Nucleus accumbens (tissue), 56 donors: ENCODE data around the gene SH2D6.
"Not testable (repeated sequence)": the region's sequence is repeated elsewhere in the genome, so short reads cannot be mapped to it uniquely, and the experiment has no call there.

Source experiments
- DNase-seq, 56 donors: peaks; one replicate each; lab custom pipeline; 2025; lab: John Stamatoyannopoulos, UW

Gene SH2D6

GRCh38 chr2:85397925-85398331 is 20.6 kb upstream of the SH2D6 start:
- no peak for DNase-seq

DNA sequence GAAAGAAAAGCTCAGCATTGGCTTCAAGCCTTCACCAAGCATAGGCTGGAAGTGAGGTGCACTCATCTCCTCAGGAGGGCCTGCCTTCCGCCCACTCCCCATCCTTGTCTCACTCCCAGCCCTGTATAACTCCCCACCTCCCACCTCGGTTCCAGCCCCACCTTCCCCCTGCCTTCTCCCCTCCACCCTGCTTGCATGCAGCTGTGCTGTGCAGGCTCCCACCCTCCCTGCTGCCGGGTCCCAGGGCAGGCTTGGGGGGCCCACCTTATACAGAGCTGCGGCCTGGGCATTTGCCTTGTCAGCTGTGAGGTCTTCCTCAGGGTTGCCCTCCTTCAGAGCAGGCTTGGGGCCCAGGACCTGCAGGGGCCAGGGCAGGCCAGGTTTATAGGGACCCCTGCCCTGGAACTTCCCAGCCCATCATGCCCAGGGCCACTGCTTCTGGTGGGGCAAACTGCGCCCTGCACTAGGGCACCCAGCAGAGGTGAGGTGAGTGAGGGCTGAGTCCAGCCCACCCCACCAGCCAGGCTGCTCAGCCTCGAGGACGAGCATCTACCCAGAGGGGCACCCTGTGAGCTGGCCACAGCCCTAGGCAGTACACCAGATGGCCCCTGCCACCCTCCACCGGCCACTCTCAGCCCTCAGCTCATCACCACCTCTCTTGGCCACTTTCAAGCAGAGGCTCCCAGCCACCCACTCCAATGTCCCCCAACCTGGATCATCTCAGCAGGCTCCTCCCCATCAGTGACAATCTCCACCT is 19.9 kb upstream of the SH2D6 start:
- DNase-seq, result no peak

DNA sequence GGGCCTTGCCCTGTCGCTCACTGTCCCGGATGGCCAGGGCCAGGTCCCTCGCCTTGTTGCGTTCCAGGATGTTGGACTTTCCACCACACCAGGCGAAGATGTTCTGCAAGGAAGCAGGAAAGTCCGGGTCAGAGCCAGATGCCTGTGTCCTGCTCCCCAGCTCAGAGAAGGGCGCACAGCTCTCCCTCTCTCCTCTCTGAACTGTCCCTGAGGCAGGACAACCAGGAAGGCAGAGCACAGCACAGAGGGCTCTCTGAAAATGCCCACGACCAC is 19.4 kb upstream of the SH2D6 start:
- DNase-seq, result no peak

- no peak for DNase-seq
These were observed 18.5 kb upstream of the SH2D6 start for GRCh38 chr2:85400023-85400422.

- DNase-seq, result peak in 4 of 56 donors; percentile 16 to 38 (median 18)
These were observed 17.7 kb upstream of the SH2D6 start for GRCh38 chr2:85400541-85401463.

GRCh38 chr2:85401464-85401805 is 17.1 kb upstream of the SH2D6 start:
- no peak for DNase-seq

DNA sequence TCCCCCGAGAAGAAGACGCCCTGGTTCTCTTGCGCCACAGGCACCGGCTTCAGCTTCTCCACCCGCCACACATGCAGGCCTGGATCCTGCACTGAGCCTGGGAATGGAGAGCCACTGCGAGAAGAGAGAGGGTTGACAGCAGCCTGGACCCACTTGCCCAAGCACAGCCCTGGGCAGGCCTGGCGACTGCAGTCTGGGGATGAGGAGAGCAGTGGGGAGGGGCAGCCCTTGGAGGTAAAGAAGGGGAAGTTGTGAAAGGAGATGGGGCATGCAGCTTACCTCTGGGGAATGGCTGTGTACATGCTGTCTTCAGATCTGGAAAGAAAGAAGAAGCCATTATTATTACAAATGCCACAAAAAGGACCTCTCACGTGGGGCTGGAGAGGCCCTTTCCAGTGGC is 16.7 kb upstream of the SH2D6 start:
- DNase-seq, result no peak

DNA sequence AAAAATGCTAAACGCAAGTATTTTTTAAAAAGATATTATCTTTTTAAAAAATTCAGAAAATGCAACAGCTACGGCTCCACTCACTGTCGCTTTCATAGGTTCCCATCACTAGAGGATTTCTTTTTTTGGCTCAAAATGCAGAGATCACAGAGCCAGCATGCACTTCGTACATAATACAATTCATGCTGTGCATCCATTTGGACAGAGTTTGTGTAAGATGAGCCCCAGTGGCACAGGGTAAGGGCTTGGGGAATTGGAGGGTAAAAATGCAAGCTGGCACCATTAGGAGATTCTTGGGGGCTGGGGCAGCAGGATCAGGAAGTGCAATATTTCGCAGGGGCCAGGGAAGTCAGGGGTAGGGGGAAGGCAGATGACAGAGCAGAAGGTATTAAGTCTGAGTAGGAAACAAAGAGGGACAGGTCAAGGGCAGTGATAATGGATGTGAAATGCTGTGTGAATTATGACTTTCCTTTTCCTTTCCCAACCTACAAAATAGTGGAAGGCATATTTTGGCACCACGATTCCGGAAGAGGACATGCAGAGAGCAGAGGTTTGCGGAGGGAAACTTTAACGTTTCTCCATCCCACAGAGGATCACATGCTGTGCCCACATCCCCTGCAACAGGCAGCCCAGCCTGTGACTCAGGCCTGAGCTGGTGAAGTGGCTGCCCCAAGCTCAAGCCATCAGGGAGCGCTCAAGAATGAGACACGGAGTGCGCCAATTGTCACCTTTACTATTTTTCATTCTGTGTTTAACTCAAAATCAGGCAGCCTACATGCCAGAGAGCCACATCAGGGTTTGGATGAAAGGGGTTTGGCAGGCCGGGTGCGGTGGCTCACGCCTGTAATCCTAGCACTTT is 13.1 kb upstream of the SH2D6 start:
- DNase-seq, result peak in 5 of 56 donors; percentile 11 to 52 (median 33)

DNA sequence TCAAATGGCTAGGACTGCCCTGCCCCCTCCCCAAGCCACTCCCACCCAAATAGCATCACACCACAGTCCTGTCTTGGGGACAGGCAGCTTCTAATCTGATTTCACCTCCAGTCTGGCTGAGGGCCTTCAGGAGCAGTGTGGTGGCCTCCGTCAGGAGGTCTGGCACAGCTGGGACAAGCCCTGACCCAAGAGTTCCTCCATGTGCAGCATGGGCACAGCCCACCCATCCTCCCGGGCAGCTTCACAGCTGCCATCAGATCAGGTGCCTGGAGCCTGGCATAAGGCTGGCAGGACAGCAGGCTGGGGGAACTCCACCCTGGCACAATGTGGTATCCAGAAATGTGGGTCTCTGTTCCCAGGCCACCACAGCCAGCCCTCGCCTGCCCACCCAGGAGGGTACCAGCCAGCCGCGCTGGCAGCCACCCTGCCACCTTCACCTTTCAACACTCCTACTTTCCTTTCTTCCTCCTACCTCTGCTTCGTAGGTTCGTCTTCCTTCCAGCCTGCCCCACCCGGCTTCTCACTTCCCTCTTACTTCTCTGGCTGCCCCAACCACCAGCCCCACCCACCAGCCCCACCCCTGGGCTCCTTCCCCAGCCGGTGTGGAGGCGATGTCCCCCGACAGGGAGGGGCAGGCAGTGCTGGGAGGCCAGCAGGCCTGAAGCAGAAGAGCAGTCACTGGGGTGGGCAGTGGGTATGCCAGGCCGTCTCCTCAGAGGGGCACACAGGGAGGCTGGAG is 8.5 kb upstream of the SH2D6 start, which contains the start of gene CAPG:
CAPG (minus strand) TSS at position 522 of the 739 bp plus-strand sequence. CDS start 8,221 bp downstream, outside the sequence.
- DNase-seq, result peak in 2 of 56 donors; percentile 39 to 48

DNA sequence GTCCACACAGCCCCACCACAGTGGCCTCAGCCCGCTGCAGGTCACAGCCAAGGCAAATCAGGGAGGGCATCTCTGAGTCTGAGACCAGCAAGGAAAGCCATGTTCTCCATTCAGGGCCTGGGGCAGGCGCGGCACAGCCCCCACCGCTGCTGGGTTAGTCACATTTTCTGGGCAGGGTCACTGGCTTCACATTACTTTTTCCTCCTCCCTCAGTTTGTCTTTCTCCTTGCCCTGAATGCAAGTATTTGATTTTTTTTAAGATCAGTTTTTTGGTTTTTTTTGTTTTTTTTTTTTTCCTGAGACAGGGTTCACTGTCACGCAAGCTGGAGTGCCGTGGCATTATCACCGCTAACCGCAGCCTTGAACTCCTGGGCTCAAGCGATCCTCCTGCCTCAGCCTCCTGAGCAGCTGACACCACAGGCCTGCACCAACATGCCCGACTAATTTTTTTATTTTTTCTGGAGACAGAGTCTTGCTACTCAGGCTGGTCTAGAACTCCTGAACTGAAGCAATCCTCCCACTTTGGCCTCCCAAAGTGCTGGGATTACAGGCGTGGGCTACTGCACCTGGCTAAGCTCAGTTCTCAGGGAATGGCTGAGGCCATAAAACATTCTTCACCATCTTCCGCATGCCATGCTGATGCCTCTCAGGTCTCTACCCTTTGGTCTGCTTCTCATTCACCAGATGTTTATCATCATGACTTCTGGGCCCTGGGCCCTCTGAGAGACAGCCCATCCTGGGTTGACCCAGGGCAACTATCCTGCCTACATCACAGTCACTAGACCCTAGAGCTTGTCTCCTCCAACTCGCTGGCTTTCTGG is 7.7 kb upstream of the SH2D6 start:
- no peak for DNase-seq

- DNase-seq, result no peak
These were observed 7.1 kb upstream of the SH2D6 start for GRCh38 chr2:85411405-85411748.

- DNase-seq, result peak in 2 of 56 donors; percentile 13 to 60
These were observed 4.7 kb upstream of the SH2D6 start for GRCh38 chr2:85413592-85414420.

DNA sequence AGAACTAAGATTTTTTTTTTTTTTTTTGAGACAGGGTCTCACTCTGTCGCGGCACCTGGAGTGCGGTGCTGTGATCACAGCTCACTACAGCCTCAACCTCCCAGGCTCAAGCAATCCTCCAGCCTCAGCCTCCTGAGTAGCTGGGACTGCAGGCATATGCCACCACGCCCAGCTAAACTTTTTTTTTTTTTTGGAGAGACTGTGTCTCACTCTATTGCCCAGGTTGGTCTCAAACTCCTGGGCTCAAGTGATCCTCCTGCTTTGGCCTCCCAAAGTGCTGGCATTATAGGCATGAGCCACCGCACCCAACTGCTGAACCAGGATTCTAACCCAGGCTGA is 4.1 kb upstream of the SH2D6 start:
- not testable (repeated sequence) for DNase-seq

DNA sequence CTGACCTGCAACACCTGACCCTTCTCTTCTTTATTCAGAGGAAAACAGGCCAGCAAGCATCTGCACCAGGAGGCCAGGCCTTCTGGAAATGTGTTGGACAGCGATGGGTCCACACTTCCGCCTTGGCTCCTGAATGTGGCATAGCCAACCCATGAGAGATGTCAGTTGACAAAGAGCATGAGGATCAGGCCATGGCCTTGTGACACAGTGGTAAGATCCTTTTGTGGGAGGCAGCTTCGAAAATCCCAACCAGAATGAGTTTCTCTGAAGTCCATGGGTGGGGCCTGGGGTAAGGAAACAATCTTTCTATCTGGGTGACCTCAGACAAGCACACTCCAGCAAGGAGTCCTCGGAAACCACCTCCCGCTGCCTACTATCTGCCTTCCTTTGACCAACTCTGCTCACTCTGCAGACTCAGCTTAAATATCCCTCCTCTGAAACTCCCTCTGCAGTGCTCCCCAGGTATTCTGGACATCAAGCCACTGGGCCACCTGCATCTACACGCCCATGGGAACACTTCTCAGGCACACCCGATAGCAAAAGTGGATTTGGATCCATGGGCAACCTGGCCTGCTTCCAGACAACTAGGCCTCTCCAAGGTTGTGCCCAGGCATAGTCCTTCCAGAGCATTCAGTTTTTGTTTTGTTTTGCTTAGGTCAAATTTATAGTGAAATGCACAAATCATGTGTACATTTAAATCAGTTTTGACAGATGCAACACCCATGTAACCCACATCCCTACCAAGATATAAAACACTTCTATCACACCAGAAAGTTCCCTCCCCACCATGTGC is 3.6 kb upstream of the SH2D6 start:
- no peak for DNase-seq

- DNase-seq, result no peak
These were observed 2.4 kb upstream of the SH2D6 start for GRCh38 chr2:85415980-85416650.

- DNase-seq, result peak in 2 of 56 donors; percentile 47 to 67
These were observed 628 bp downstream of the SH2D6 start for GRCh38 chr2:85419009-85419675.
